Measurements from ENCODE around the gene GPHA2. TPM values are rescaled to one million over a fixed set of nuclear protein-coding genes. Genes with fewer than 3 reads are reported as not detected.
A peak's percentile ranks its signal among the peaks of the same experiment; 100 is the strongest.

The GPHA2 gene
- total and polyA plus RNA-seq, 2 of the 13 experiments (the other 11 are each of a cell fraction or from before 2014, with no cell fraction given), result 13.0 to 19.1 TPM

DNA sequence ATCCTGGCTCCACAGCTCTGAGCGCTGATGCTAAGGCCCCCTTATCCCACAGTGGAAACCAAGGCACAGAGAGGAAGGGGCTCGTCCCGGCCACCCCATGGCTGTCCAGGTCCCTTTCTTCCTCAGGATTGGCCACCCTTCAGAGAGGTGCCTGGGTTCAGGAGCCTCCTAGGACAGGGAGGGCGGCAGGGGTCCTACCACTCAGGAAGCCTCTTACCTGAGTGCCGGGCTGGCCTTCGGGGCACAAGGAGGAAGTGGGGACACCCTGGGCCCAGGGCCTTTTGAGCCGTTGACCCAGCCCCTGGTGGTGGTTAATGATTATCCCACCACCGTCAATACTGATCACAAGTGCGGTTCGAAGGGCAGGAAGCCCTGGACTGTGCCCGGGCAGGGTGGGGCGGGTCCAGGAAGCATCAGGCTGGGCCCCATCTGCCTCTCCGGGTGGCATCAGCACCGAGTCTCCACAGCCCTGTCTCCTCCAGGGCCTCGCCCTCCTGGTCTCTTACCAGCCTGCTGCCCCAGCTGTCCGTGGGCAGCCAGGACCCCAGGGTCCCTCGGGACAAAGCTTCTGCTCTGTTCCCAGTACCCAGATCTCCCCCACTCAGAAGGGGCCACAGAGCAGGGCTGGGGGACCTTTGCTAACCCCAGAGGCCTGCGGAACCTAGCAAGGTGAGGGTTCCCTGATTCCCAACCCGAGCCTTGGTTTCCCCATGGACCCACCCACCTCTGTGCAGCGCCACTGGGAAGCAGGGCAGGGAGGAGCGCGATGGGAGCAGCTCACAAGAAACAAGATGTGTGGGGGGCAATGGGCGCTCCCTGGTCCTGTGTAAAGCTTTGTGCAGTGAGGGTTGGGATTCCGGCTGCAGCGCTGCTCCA lies 42.3 kb downstream of the GPHA2 start (continued):
- TF ChIP-seq, protein P1, sequence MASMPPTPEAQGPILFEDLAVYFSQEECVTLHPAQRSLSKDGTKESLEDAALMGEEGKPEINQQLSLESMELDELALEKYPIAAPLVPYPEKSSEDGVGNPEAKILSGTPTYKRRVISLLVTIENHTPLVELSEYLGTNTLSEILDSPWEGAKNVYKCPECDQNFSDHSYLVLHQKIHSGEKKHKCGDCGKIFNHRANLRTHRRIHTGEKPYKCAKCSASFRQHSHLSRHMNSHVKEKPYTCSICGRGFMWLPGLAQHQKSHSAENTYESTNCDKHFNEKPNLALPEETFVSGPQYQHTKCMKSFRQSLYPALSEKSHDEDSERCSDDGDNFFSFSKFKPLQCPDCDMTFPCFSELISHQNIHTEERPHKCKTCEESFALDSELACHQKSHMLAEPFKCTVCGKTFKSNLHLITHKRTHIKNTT (CRISPR knock-in tag; IDR thresholded peaks at IDR 0.05), result no peak
- no peak for TF ChIP-seq RBAK (CRISPR knock-in tag; IDR thresholded peaks at IDR 0.05)
- no peak for TF ChIP-seq MLLT10 (CRISPR knock-in tag; IDR thresholded peaks at IDR 0.05)
- TF ChIP-seq SRSF1 (optimal IDR thresholded peaks at IDR 0.05; ENCODE audit: low read depth, low read length), result no peak
- TF ChIP-seq CEBPB (IDR thresholded peaks at IDR 0.05; ENCODE audit: borderline replicate concordance, low read depth, low read length), result no peak
- peak; percentile 85 for TF ChIP-seq SALL1 (CRISPR knock-in tag; IDR thresholded peaks at IDR 0.05)
- peak; percentile 54; the same call in 1 of the 2 replicates for TF ChIP-seq KLF11 (CRISPR knock-in tag; IDR thresholded peaks at IDR 0.05)
- peak; percentile 61; the same call in 1 of the 2 replicates for TF ChIP-seq ARNTL (CRISPR knock-in tag; IDR thresholded peaks at IDR 0.05)
- peak; percentile 44; the same call in 1 of the 2 replicates for TF ChIP-seq ZNF143 (CRISPR knock-in tag; IDR thresholded peaks at IDR 0.05)
- TF ChIP-seq HOXD1 (CRISPR knock-in tag; IDR thresholded peaks at IDR 0.05), result peak; percentile 85
- peak; percentile 13 for TF ChIP-seq RBM22 (optimal IDR thresholded peaks at IDR 0.05; ENCODE audit: low read length)
- no peak for TF ChIP-seq GABPA (IDR thresholded peaks at IDR 0.05; ENCODE audit: low read depth, low read length)
- peak; percentile 75 for TF ChIP-seq GABPA (CRISPR knock-in tag; IDR thresholded peaks at IDR 0.05; ENCODE audit: low read depth)
- TF ChIP-seq GATAD1 (CRISPR knock-in tag; IDR thresholded peaks at IDR 0.05), result peak; percentile 43; the same call in 1 of the 2 replicates
- peak; percentile 85 for TF ChIP-seq TBX2 (CRISPR knock-in tag; IDR thresholded peaks at IDR 0.05; ENCODE audit: borderline replicate concordance)
- TF ChIP-seq MYC (CRISPR knock-in tag; IDR thresholded peaks at IDR 0.05; ENCODE audit: borderline replicate concordance), result peak; percentile 68
- peak; percentile 77; the same call in 1 of the 2 replicates for TF ChIP-seq ZNF451 (CRISPR knock-in tag; IDR thresholded peaks at IDR 0.05)
- TF ChIP-seq, protein P2, sequence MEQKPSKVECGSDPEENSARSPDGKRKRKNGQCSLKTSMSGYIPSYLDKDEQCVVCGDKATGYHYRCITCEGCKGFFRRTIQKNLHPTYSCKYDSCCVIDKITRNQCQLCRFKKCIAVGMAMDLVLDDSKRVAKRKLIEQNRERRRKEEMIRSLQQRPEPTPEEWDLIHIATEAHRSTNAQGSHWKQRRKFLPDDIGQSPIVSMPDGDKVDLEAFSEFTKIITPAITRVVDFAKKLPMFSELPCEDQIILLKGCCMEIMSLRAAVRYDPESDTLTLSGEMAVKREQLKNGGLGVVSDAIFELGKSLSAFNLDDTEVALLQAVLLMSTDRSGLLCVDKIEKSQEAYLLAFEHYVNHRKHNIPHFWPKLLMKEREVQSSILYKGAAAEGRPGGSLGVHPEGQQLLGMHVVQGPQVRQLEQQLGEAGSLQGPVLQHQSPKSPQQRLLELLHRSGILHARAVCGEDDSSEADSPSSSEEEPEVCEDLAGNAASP (CRISPR knock-in tag; IDR thresholded peaks at IDR 0.05; ENCODE audit: borderline replicate concordance), result no peak; the same call in 1 of the 2 replicates
- peak; percentile 91; the same call in 1 of the 2 replicates for TF ChIP-seq ZNF343 (CRISPR knock-in tag; IDR thresholded peaks at IDR 0.05)
- 0 out of 2 replicates have a peak, but pooled peaks have one; percentile 32 for TF ChIP-seq ZFP36L1 (CRISPR knock-in tag; IDR thresholded peaks at IDR 0.05)
- no peak; the same call in 1 of the 2 replicates for TF ChIP-seq ZNF557 (CRISPR knock-in tag; IDR thresholded peaks at IDR 0.05)
- TF ChIP-seq ELF3 (CRISPR knock-in tag; IDR thresholded peaks at IDR 0.05), result peak; percentile 99
- TF ChIP-seq, protein P3, sequence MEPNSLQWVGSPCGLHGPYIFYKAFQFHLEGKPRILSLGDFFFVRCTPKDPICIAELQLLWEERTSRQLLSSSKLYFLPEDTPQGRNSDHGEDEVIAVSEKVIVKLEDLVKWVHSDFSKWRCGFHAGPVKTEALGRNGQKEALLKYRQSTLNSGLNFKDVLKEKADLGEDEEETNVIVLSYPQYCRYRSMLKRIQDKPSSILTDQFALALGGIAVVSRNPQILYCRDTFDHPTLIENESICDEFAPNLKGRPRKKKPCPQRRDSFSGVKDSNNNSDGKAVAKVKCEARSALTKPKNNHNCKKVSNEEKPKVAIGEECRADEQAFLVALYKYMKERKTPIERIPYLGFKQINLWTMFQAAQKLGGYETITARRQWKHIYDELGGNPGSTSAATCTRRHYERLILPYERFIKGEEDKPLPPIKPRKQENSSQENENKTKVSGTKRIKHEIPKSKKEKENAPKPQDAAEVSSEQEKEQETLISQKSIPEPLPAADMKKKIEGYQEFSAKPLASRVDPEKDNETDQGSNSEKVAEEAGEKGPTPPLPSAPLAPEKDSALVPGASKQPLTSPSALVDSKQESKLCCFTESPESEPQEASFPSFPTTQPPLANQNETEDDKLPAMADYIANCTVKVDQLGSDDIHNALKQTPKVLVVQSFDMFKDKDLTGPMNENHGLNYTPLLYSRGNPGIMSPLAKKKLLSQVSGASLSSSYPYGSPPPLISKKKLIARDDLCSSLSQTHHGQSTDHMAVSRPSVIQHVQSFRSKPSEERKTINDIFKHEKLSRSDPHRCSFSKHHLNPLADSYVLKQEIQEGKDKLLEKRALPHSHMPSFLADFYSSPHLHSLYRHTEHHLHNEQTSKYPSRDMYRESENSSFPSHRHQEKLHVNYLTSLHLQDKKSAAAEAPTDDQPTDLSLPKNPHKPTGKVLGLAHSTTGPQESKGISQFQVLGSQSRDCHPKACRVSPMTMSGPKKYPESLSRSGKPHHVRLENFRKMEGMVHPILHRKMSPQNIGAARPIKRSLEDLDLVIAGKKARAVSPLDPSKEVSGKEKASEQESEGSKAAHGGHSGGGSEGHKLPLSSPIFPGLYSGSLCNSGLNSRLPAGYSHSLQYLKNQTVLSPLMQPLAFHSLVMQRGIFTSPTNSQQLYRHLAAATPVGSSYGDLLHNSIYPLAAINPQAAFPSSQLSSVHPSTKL (CRISPR knock-in tag; IDR thresholded peaks at IDR 0.05), result peak; percentile 73; the same call in 1 of the 2 replicates
- TF ChIP-seq ETV6 (CRISPR knock-in tag; conservative IDR thresholded peaks at IDR 0.05), result no peak

Data from HepG2 (cell line).